ENCODE measurements around the gene LARGE1.

DNA sequence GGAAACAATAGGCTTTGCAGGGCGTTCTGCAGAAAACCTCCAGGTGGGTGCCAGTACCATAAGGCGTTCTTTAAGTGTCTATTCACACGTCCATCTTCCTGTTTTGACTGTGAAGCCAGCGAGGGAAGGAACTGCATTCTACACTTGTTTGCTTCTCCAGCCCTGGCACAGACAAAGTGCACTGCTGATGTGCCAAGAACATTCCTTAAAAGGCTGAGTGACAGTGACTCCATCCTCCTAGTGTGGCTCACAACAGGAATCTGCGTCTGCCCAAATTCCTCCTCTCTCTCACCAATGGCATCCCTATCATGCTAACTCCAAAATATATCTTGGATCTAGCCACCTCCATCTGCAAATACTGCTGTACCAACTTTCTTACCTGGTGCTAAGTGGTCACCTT lies 454.7 kb downstream of the LARGE1 start:
- TF ChIP-seq, protein P1, sequence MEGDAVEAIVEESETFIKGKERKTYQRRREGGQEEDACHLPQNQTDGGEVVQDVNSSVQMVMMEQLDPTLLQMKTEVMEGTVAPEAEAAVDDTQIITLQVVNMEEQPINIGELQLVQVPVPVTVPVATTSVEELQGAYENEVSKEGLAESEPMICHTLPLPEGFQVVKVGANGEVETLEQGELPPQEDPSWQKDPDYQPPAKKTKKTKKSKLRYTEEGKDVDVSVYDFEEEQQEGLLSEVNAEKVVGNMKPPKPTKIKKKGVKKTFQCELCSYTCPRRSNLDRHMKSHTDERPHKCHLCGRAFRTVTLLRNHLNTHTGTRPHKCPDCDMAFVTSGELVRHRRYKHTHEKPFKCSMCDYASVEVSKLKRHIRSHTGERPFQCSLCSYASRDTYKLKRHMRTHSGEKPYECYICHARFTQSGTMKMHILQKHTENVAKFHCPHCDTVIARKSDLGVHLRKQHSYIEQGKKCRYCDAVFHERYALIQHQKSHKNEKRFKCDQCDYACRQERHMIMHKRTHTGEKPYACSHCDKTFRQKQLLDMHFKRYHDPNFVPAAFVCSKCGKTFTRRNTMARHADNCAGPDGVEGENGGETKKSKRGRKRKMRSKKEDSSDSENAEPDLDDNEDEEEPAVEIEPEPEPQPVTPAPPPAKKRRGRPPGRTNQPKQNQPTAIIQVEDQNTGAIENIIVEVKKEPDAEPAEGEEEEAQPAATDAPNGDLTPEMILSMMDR (IDR thresholded peaks at IDR 0.05): no peak
- TF ChIP-seq POLR2A (IDR thresholded peaks at IDR 0.05): no peak

Measured in tibial nerve (tissue), 3 donors.